OCI-LY7 (cell line): ENCODE measurements around the gene FHIT. TPM values are rescaled to one million over a fixed set of nuclear protein-coding genes. Genes with fewer than 3 reads are reported as not detected.

Source experiments
- BruUV-seq: library from RNA; stranded (reverse); fragments of 400-500 nt; replicated peaks from 2 replicates; lab custom pipeline; 2021; lab: Mats Ljungman, UMichigan
- CTCF ChIA-PET: fragments of 300-600 bp; sonication (Branson Sonifier 250); formaldehyde crosslinking; loops from one replicate; lab custom pipeline; 2022; ENCODE audit warnings: antibody characterized with exemption; ENCODE audit not compliant: unreplicated experiment; lab: Charles Lee
- POLR2A ChIA-PET: fragments of 300-600 bp; sonication (Branson Sonifier 250); formaldehyde crosslinking; loops from one replicate; lab custom pipeline; 2022; ENCODE audit warnings: antibody characterized with exemption; lab: Charles Lee
- DNase-seq: peaks from one replicate; pipeline ENCODE4 v3.0.0-alpha.2; 2015; ENCODE audit warnings: low spot score
- H2AFZ ChIP-seq: fragments of 200-600 bp; sonication (generic), shearing (Covaris generic); 2 replicates; pipeline ENCODE4 v1.6.1; 2014; ENCODE audit warnings: mild to moderate bottlenecking, antibody characterized with exemption, low read length, moderate library complexity
- H3K27ac ChIP-seq: fragments of 200-600 bp; sonication (generic); 2 replicates; pipeline ENCODE4 v1.5.1; 2014; ENCODE audit warnings: mixed run types, low read depth, mild to moderate bottlenecking, moderate library complexity, low read length, inconsistent platforms; ENCODE audit not compliant: poor library complexity, severe bottlenecking
- H3K36me3 ChIP-seq: fragments of 200-600 bp; sonication (generic); 2 replicates; pipeline ENCODE4 v1.6.1; 2014; ENCODE audit warnings: mild to moderate bottlenecking, antibody characterized with exemption, low read length, moderate library complexity, mixed read lengths; ENCODE audit not compliant: insufficient read depth
- H3K4me1 ChIP-seq: fragments of 200-600 bp; sonication (generic); 2 replicates; pipeline ENCODE4 v1.5.1; 2014; ENCODE audit warnings: mild to moderate bottlenecking, low read length; ENCODE audit not compliant: insufficient read depth, poor library complexity, severe bottlenecking
- H3K4me2 ChIP-seq: fragments of 200-600 bp; sonication (generic); 2 replicates; pipeline ENCODE4 v1.6.1; 2014; ENCODE audit warnings: mild to moderate bottlenecking, low read length
- H3K4me3 ChIP-seq: fragments of 200-600 bp; sonication (generic); 2 replicates; pipeline ENCODE4 v1.5.1; 2014; ENCODE audit warnings: mild to moderate bottlenecking, low read depth, low read length; ENCODE audit not compliant: poor library complexity, severe bottlenecking
- H3K79me2 ChIP-seq: fragments of 200-600 bp; sonication (generic); 2 replicates; pipeline ENCODE4 v1.6.1; 2016; ENCODE audit warnings: low read depth, mild to moderate bottlenecking, low read length, moderate library complexity, mixed read lengths; ENCODE audit not compliant: insufficient read depth
- H3K9me2 ChIP-seq: fragments of 200-600 bp; sonication (generic); 2 replicates; pipeline ENCODE4 v1.6.1; 2016; ENCODE audit warnings: mild to moderate bottlenecking, low read length, mixed read lengths; ENCODE audit not compliant: insufficient read depth
- H3K9me3 ChIP-seq: fragments of 200-600 bp; sonication (generic); 2 replicates; pipeline ENCODE4 v1.6.1; 2014; ENCODE audit warnings: mild to moderate bottlenecking, mixed run types, low read length, mixed read lengths
- H4K20me1 ChIP-seq: fragments of 200-600 bp; sonication (generic); 2 replicates; pipeline ENCODE4 v1.6.1; 2014; ENCODE audit warnings: mild to moderate bottlenecking, antibody characterized with exemption, low read length, moderate library complexity, mixed read lengths; ENCODE audit not compliant: insufficient read depth
- EZH2phosphoT487 ChIP-seq: fragments of 200-600 bp; sonication (generic); IDR thresholded peaks from 2 replicates; pipeline ENCODE4 v1.6.1; 2018; ENCODE audit warnings: low read depth, borderline replicate concordance, mild to moderate bottlenecking, mixed run types, antibody characterized with exemption, low read length, moderate library complexity, mixed read lengths
- intact Hi-C: fragments of 100-400 bp; cut with micrococcal nuclease; formaldehyde crosslinking; loops from one replicate; pipeline ENCODE4 v1.10.0; 2022; ENCODE audit not compliant: unreplicated experiment
- total RNA-seq, 2 experiments: library from RNA; depleted of rRNA in 1 of 2; stranded (reverse); fragments of >200 nt in 1 of 2; shearing (Covaris generic) in 1 of 2; gene quantifications; 2 replicates each; pipeline ENCODE4 v1.2.3, GENCODE V29; 2014 to 2022
- TF ChIP-seq, protein P1 (sequence below): fragments of 200-600 bp; sonication (generic); conservative IDR thresholded peaks from 2 replicates; pipeline ENCODE4 v1.5.1; 2014; ENCODE audit warnings: mild to moderate bottlenecking, antibody characterized with exemption, low read length, moderate library complexity, mixed read lengths

FHIT gene
- total RNA-seq, 2 experiments from 2014 or later, result 5.0 to 10.9 TPM

DNA sequence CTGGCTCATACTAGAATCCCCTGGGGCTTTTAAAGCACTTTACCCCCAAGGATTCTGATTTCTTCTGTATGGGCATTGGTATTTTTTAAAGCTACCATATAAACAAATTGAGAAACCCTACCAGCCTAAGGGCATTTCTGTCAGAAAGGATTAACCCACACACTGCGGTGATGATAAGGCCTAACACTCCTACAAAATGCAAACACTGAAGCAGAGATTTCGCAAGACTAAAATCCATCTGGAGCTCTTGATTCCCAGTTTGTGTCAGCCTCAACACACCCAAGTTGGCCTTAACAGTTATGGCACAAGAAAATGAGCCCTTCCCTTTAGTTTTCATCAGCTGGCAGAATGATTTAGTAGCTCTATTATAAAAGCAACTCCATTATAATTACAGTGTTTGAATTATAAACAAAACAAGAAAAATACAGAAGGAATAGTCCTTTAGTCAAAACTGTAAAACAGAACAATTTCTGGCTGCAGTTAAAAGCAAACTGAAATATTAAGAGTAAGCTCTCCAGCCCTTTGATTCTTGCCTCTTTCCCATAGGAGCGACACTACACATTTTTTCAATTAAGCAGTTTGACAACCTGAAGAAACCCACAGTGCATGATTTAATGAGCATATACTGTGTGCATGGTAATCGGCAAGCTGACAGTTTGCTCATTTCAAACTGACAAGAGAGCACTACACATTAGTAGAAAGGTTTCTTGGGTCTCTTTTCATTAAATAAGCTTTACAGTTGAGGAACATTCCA is 441.2 kb downstream of the FHIT start:
- Histone ChIP-seq H2AFZ (no peak overlapping the region), H3K4me3 (no peak overlapping the region), H3K4me1 (no peaks in the 10 kb centered on the region), H3K4me2 (no peak overlapping the region), H3K27ac (no peak overlapping the region), H4K20me1 (no peaks in the 10 kb centered on the region), H3K79me2 (no peaks in the 10 kb centered on the region), H3K9me3 (no peaks in the 10 kb centered on the region), H3K36me3 (no peaks in the 10 kb centered on the region), H3K9me2 (no peaks in the 10 kb centered on the region)
- TF ChIP-seq, protein P1, sequence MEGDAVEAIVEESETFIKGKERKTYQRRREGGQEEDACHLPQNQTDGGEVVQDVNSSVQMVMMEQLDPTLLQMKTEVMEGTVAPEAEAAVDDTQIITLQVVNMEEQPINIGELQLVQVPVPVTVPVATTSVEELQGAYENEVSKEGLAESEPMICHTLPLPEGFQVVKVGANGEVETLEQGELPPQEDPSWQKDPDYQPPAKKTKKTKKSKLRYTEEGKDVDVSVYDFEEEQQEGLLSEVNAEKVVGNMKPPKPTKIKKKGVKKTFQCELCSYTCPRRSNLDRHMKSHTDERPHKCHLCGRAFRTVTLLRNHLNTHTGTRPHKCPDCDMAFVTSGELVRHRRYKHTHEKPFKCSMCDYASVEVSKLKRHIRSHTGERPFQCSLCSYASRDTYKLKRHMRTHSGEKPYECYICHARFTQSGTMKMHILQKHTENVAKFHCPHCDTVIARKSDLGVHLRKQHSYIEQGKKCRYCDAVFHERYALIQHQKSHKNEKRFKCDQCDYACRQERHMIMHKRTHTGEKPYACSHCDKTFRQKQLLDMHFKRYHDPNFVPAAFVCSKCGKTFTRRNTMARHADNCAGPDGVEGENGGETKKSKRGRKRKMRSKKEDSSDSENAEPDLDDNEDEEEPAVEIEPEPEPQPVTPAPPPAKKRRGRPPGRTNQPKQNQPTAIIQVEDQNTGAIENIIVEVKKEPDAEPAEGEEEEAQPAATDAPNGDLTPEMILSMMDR, result no peak
- TF ChIP-seq EZH2phosphoT487, result no peak
- BruUV-seq, result no TSS peak
- DNase-seq, result no peak
- ChIA-PET POLR2A (no interaction called here), CTCF (no interaction called here)
- intact Hi-C loops, result no loop called here

DNA sequence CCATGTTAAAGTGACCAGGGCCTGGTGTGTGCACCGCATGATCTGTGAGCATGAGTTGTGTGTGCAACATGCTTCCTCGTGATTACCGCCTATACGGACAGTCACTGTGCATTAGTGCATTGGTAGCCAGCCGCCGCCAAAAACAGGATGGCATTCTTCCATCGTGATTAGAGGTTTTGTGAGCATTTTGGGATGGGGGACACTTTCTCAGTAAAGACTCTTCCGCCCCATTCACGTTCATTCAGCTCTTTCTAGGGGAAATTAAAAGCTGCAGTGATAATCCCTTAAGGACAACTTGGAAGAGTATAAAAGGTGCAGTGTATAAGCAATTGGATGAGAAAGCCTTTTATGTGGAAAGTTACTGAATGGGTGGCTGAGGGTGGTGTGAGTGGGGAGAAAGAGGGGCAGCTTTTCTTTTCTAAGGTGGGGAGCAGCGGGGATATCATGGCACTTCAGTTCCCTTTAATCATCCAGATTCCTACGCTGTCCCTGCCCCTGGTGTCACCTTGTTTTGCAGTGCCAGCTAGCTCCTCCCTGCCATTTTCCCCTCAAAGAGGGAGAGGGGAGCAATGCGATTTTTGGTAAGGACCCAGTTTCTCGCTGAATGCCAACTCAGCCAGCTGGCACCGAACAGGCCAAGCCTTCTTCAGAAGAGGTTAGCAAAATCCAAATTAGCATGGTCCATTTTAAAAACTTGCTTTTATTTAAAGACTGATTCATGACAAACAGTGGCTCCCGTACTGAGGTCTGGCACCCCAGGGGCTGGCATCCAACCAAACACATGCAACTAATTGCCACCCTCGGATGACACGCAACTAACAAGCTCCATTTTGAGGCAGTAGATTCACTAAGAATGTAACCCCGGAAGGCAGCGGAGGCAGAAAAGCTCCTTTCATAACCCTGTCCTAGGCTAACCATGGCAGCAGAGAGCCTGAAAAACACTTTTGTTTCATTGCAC is 447.8 kb downstream of the FHIT start:
- ChIA-PET CTCF (no interaction called here), POLR2A (no interaction called here)
- intact Hi-C loops, result no loop called here
- Histone ChIP-seq H3K9me3 (no peaks in the 10 kb centered on the region), H3K4me1 (no peaks in the 10 kb centered on the region), H3K4me3 (no peak overlapping the region), H3K27ac (no peak overlapping the region), H3K9me2 (no peaks in the 10 kb centered on the region), H4K20me1 (no peaks in the 10 kb centered on the region), H3K79me2 (no peaks in the 10 kb centered on the region), H2AFZ (no peak overlapping the region), H3K36me3 (no peaks in the 10 kb centered on the region), H3K4me2 (no peak overlapping the region)
- no peak for DNase-seq
- TF ChIP-seq EZH2phosphoT487, result no peak
- TF ChIP-seq, protein P1, result no peak
- no TSS peak for BruUV-seq
